ENCODE results near the gene MEG3.

MEG3 gene
- 0 to 0.06 reads per million in 2 experiments for total RNA-seq

- DNase-seq (ENCODE audit: low read depth), result no peak
These were observed at the start of gene MEG3 for GRCh38 chr14:100825713-100826331. TSS of gene MEG3 (plus strand) at chr14:100826118.

GRCh38 chr14:100776681-100777365 lies 49.1 kb upstream of the MEG3 start:
- no peak for DNase-seq (ENCODE audit: low read depth)

- DNase-seq (ENCODE audit: low read depth), result no peak
These were observed 48.5 kb upstream of the MEG3 start for GRCh38 chr14:100777366-100777817.

- DNase-seq (ENCODE audit: low read depth), result no peak
These were observed 47.9 kb upstream of the MEG3 start for GRCh38 chr14:100777818-100778525.

GRCh38 chr14:100778526-100778882 lies 47.4 kb upstream of the MEG3 start:
- DNase-seq (ENCODE audit: low read depth), result no peak

GRCh38 chr14:100778951-100779690 lies 46.8 kb upstream of the MEG3 start:
- no peak for DNase-seq (ENCODE audit: low read depth)

- no peak for DNase-seq (ENCODE audit: low read depth)
These were observed 46.2 kb upstream of the MEG3 start for GRCh38 chr14:100779691-100780080.

- DNase-seq (ENCODE audit: low read depth), result no peak
These were observed 45.7 kb upstream of the MEG3 start for GRCh38 chr14:100780246-100780645.

GRCh38 chr14:100780646-100781355 lies 45.1 kb upstream of the MEG3 start:
- DNase-seq (ENCODE audit: low read depth), result no peak

- DNase-seq (ENCODE audit: low read depth), result no peak
These were observed 44.0 kb upstream of the MEG3 start for GRCh38 chr14:100781952-100782351.

GRCh38 chr14:100782516-100783320 lies 43.2 kb upstream of the MEG3 start:
- DNase-seq (ENCODE audit: low read depth), result no peak

- no peak for DNase-seq (ENCODE audit: low read depth)
These were observed 42.1 kb upstream of the MEG3 start for GRCh38 chr14:100783630-100784370.

GRCh38 chr14:100784523-100785337 lies 41.2 kb upstream of the MEG3 start:
- DNase-seq (ENCODE audit: low read depth), result no peak

GRCh38 chr14:100785338-100785615 lies 40.6 kb upstream of the MEG3 start:
- no peak for DNase-seq (ENCODE audit: low read depth)

GRCh38 chr14:100785626-100786025 lies 40.3 kb upstream of the MEG3 start:
- DNase-seq (ENCODE audit: low read depth), result no peak

GRCh38 chr14:100786131-100786530 lies 39.8 kb upstream of the MEG3 start:
- no peak for DNase-seq (ENCODE audit: low read depth)

- no peak for DNase-seq (ENCODE audit: low read depth)
These were observed 39.2 kb upstream of the MEG3 start for GRCh38 chr14:100786576-100787219.

GRCh38 chr14:100787659-100788058 lies 38.3 kb upstream of the MEG3 start:
- no peak for DNase-seq (ENCODE audit: low read depth)

GRCh38 chr14:100788517-100788916 lies 37.4 kb upstream of the MEG3 start:
- DNase-seq (ENCODE audit: low read depth), result no peak
